GM23338 (cell line): ENCODE data around the gene TBX2. TPM values are rescaled to one million over a fixed set of nuclear protein-coding genes. Genes with fewer than 3 reads are reported as not detected.

Experiments
- ATAC-seq: fragments of 200-7000 bp; cut with Tn5 transposase; 3 replicates; pipeline ENCODE4 v1.9.1; 2020
- DNase-seq: peaks from one replicate; pipeline ENCODE4 v3.0.0-alpha.2; 2015; ENCODE audit warnings: low spot score
- H2AFZ ChIP-seq: fragments of 200-600 bp; sonication (generic); 2 replicates; pipeline ENCODE4 v1.8.0; 2016; ENCODE audit warnings: antibody characterized with exemption, mild to moderate bottlenecking, moderate library complexity
- H3F3A ChIP-seq: fragments of 200-600 bp; sonication (generic); replicated peaks from 2 replicates; pipeline ENCODE4 v1.8.0; 2017; ENCODE audit warnings: antibody characterized with exemption, mixed run types, low read depth
- H3K27ac ChIP-seq: fragments of 200-600 bp; sonication (generic); 2 replicates; pipeline ENCODE4 v1.6.1; 2016; ENCODE audit warnings: low read depth
- H3K27me3 ChIP-seq: fragments of 200-600 bp; sonication (generic); 2 replicates; pipeline ENCODE4 v1.8.0; 2016; ENCODE audit warnings: mild to moderate bottlenecking, mixed run types, moderate library complexity; ENCODE audit not compliant: insufficient read depth
- H3K36me3 ChIP-seq: fragments of 200-600 bp; sonication (generic); 2 replicates; pipeline ENCODE4 v1.8.0; 2016; ENCODE audit warnings: mild to moderate bottlenecking; ENCODE audit not compliant: insufficient read depth
- H3K4me1 ChIP-seq: fragments of 200-600 bp; sonication (generic); 2 replicates; pipeline ENCODE4 v1.8.0; 2016; ENCODE audit warnings: mild to moderate bottlenecking, moderate library complexity; ENCODE audit not compliant: insufficient read depth
- H3K4me2 ChIP-seq: fragments of 200-600 bp; sonication (generic); 2 replicates; pipeline ENCODE4 v1.7.1; 2017; ENCODE audit warnings: mixed run types
- H3K4me3 ChIP-seq: fragments of 200-600 bp; sonication (generic); 2 replicates; pipeline ENCODE4 v1.6.1; 2016; ENCODE audit warnings: mixed run types
- H3K79me2 ChIP-seq: fragments of 200-600 bp; sonication (generic); replicated peaks from 2 replicates; pipeline ENCODE4 v1.8.0; 2017; ENCODE audit warnings: mild to moderate bottlenecking; ENCODE audit not compliant: insufficient read depth
- H3K9me2 ChIP-seq: fragments of 200-600 bp; sonication (generic); 2 replicates; pipeline ENCODE4 v1.8.0; 2017; ENCODE audit not compliant: insufficient read depth
- H4K20me1 ChIP-seq: fragments of 200-600 bp; sonication (generic); replicated peaks from 2 replicates; pipeline ENCODE4 v1.8.0; 2017; ENCODE audit warnings: mild to moderate bottlenecking; ENCODE audit not compliant: insufficient read depth
- H3K27ac Mint-ChIP-seq: 2 replicates; pipeline ENCODE4 v1.8.0; 2020; ENCODE audit warnings: inconsistent platforms, mild to moderate bottlenecking, moderate library complexity, mixed read lengths
- H3K27me3 Mint-ChIP-seq: 3 replicates; pipeline ENCODE4 v1.8.0; 2022; ENCODE audit warnings: low read depth, mild to moderate bottlenecking, moderate library complexity, mixed read lengths, inconsistent platforms; ENCODE audit not compliant: insufficient read depth, poor library complexity
- H3K36me3 Mint-ChIP-seq: 3 replicates; pipeline ENCODE4 v1.8.0; 2021; ENCODE audit warnings: low read depth, mild to moderate bottlenecking, inconsistent platforms, moderate library complexity, mixed read lengths
- H3K4me1 Mint-ChIP-seq: 3 replicates; pipeline ENCODE4 v1.8.0; 2020; ENCODE audit warnings: mild to moderate bottlenecking, inconsistent platforms, mixed read lengths
- H3K4me3 Mint-ChIP-seq: 3 replicates; pipeline ENCODE4 v1.8.0; 2021; ENCODE audit warnings: moderate library complexity, mild to moderate bottlenecking, inconsistent platforms, mixed read lengths
- H3K9me3 Mint-ChIP-seq: 3 replicates; pipeline ENCODE4 v1.8.0; 2020; ENCODE audit warnings: moderate library complexity, mild to moderate bottlenecking, inconsistent platforms, mixed read lengths
- CREB1 ChIP-seq: fragments of 250-450 bp; sonication (Bioruptor Pico); IDR thresholded peaks from 2 replicates; pipeline ENCODE4 v1.5.0; 2020; ENCODE audit warnings: low read depth, mild to moderate bottlenecking, moderate library complexity
- CTCF ChIP-seq, 2 experiments: fragments of 200-600 bp in 1 of 2; sonication (generic) in 1 of 2; conservative IDR thresholded peaks; 2 replicates each; pipeline versions ENCODE4 v1.5.1 to v1.6.1; 2016 to 2017; ENCODE audit warnings: antibody characterized with exemption in 2 of 2, low read depth in 2 of 2, mild to moderate bottlenecking in 2 of 2, moderate library complexity in 1 of 2
- EZH2 ChIP-seq: fragments of 200-600 bp; sonication (generic); IDR thresholded peaks from one replicate; pipeline ENCODE4 v1.8.0; 2017; ENCODE audit warnings: antibody characterized with exemption, mild to moderate bottlenecking, low read depth; ENCODE audit not compliant: unreplicated experiment
- EZH2phosphoT487 ChIP-seq: fragments of 200-600 bp; sonication (generic); IDR thresholded peaks from one replicate; pipeline ENCODE4 v1.8.1; 2018; ENCODE audit warnings: antibody characterized with exemption; ENCODE audit not compliant: unreplicated experiment
- JUNB ChIP-seq: IDR thresholded peaks from one replicate; pipeline ENCODE4 v1.6.1; 2016; ENCODE audit warnings: antibody characterized with exemption; ENCODE audit not compliant: unreplicated experiment
- NANOG ChIP-seq: IDR thresholded peaks from 2 replicates; pipeline ENCODE4 v1.6.1; 2016; ENCODE audit warnings: antibody characterized with exemption, borderline replicate concordance
- POLR2AphosphoS5 ChIP-seq: IDR thresholded peaks from 2 replicates; pipeline ENCODE4 v1.6.1; 2016; ENCODE audit warnings: antibody characterized with exemption, low read depth
- REST ChIP-seq: IDR thresholded peaks from one replicate; pipeline ENCODE4 v1.6.1; 2018; ENCODE audit warnings: antibody characterized with exemption; ENCODE audit not compliant: unreplicated experiment
- STAT1 ChIP-seq: IDR thresholded peaks from one replicate; pipeline ENCODE4 v1.6.1; 2016; ENCODE audit warnings: antibody characterized with exemption; ENCODE audit not compliant: unreplicated experiment
- ZNF114 ChIP-seq: fragments of 250-450 bp; sonication (Bioruptor Pico); IDR thresholded peaks from 2 replicates; pipeline ENCODE4 v1.5.0; 2020; ENCODE audit warnings: mild to moderate bottlenecking, moderate library complexity
- ZNF331 ChIP-seq: fragments of 250-450 bp; sonication (Bioruptor Pico); IDR thresholded peaks from 2 replicates; pipeline ENCODE4 v1.5.0; 2020; ENCODE audit warnings: low read depth, mild to moderate bottlenecking, moderate library complexity
- polyA plus RNA-seq: library from polyadenylated mRNA; unstranded; fragments of >200 nt; fragmentation: Nextera tagmentation; extraction: Ambion mirVana; gene quantifications from 2 replicates; pipeline ENCODE4 v1.2.1, GENCODE V29; 2016
- total RNA-seq: library from RNA; depleted of rRNA; stranded (reverse); fragments of >200 nt; shearing (Covaris generic); gene quantifications from 2 replicates; pipeline ENCODE4 v1.2.3, GENCODE V29; 2014
- TF ChIP-seq, protein P1 (sequence below): IDR thresholded peaks from 2 replicates; pipeline ENCODE4 v1.6.1; 2016; ENCODE audit warnings: antibody characterized with exemption
- TF ChIP-seq, protein P2 (sequence below): fragments of 250-450 bp; sonication (Bioruptor Pico); IDR thresholded peaks from 2 replicates; pipeline ENCODE4 v1.5.0; 2020; ENCODE audit warnings: mild to moderate bottlenecking, moderate library complexity

The TBX2 gene
- total and polyA plus RNA-seq, 2 experiments from 2014 or later, result not detected

DNA sequence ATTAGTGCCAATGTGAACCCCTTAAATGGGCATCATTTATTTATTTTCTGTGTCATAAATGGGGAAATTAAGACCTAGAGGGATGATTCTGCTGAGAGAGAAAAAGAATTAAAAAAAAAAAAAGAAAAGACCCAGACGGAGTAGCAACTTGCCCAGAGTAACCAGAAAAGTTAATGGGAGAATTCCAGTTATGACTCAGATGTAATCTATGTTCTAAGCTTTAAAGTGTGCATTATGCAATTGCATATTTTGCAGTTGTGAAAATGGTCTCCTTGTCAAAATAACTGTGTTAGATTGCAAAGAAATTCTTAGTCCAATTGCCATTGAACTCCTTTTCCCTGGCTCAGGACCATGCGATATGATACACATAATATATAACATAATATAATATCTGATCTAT lies 38.6 kb upstream of the TBX2 start:
- Mint-ChIP-seq H3K27me3 (no peaks in the 10 kb centered on the region), H3K4me1 (peaks cover 7% of the 10 kb centered on the region; the same call in 2 of the 3 replicates), H3K9me3 (no peaks in the 10 kb centered on the region), H3K36me3 (no peaks in the 10 kb centered on the region), H3K27ac (no peak overlapping the region), H3K4me3 (no peak overlapping the region)
- H3K36me3 ChIP-seq, result no peaks in the 10 kb centered on the region
- H3K27me3 ChIP-seq, result no peaks in the 10 kb centered on the region
- H3K4me3 ChIP-seq, result no peak overlapping the region
- no peak overlapping the region for H3K27ac ChIP-seq
- no peaks in the 10 kb centered on the region for H3K79me2 ChIP-seq
- no peak overlapping the region for H2AFZ ChIP-seq
- H3F3A ChIP-seq, result no peaks in the 10 kb centered on the region
- H3K4me1 ChIP-seq, result no peaks in the 10 kb centered on the region
- H3K9me2 ChIP-seq, result no peaks in the 10 kb centered on the region
- H4K20me1 ChIP-seq, result no peaks in the 10 kb centered on the region
- H3K4me2 ChIP-seq, result no peak overlapping the region
- DNase-seq (no peak), ATAC-seq (no peak)
- TF ChIP-seq ZNF331 (CRISPR knock-in tag) (no peak), EZH2 (no peak), STAT1 (no peak), ZNF114 (no peak), REST (no peak), JUNB (no peak), CTCF (conservative IDR thresholded peaks at IDR 0.05; ENCODE audit: low read depth in 2 of 2) (no peak), EZH2phosphoT487 (no peak), CREB1 (CRISPR knock-in tag) (no peak), POLR2AphosphoS5 (no peak), NANOG (no peak)
- TF ChIP-seq, protein P1, sequence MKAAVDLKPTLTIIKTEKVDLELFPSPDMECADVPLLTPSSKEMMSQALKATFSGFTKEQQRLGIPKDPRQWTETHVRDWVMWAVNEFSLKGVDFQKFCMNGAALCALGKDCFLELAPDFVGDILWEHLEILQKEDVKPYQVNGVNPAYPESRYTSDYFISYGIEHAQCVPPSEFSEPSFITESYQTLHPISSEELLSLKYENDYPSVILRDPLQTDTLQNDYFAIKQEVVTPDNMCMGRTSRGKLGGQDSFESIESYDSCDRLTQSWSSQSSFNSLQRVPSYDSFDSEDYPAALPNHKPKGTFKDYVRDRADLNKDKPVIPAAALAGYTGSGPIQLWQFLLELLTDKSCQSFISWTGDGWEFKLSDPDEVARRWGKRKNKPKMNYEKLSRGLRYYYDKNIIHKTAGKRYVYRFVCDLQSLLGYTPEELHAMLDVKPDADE, result no peak
- TF ChIP-seq, protein P2, sequence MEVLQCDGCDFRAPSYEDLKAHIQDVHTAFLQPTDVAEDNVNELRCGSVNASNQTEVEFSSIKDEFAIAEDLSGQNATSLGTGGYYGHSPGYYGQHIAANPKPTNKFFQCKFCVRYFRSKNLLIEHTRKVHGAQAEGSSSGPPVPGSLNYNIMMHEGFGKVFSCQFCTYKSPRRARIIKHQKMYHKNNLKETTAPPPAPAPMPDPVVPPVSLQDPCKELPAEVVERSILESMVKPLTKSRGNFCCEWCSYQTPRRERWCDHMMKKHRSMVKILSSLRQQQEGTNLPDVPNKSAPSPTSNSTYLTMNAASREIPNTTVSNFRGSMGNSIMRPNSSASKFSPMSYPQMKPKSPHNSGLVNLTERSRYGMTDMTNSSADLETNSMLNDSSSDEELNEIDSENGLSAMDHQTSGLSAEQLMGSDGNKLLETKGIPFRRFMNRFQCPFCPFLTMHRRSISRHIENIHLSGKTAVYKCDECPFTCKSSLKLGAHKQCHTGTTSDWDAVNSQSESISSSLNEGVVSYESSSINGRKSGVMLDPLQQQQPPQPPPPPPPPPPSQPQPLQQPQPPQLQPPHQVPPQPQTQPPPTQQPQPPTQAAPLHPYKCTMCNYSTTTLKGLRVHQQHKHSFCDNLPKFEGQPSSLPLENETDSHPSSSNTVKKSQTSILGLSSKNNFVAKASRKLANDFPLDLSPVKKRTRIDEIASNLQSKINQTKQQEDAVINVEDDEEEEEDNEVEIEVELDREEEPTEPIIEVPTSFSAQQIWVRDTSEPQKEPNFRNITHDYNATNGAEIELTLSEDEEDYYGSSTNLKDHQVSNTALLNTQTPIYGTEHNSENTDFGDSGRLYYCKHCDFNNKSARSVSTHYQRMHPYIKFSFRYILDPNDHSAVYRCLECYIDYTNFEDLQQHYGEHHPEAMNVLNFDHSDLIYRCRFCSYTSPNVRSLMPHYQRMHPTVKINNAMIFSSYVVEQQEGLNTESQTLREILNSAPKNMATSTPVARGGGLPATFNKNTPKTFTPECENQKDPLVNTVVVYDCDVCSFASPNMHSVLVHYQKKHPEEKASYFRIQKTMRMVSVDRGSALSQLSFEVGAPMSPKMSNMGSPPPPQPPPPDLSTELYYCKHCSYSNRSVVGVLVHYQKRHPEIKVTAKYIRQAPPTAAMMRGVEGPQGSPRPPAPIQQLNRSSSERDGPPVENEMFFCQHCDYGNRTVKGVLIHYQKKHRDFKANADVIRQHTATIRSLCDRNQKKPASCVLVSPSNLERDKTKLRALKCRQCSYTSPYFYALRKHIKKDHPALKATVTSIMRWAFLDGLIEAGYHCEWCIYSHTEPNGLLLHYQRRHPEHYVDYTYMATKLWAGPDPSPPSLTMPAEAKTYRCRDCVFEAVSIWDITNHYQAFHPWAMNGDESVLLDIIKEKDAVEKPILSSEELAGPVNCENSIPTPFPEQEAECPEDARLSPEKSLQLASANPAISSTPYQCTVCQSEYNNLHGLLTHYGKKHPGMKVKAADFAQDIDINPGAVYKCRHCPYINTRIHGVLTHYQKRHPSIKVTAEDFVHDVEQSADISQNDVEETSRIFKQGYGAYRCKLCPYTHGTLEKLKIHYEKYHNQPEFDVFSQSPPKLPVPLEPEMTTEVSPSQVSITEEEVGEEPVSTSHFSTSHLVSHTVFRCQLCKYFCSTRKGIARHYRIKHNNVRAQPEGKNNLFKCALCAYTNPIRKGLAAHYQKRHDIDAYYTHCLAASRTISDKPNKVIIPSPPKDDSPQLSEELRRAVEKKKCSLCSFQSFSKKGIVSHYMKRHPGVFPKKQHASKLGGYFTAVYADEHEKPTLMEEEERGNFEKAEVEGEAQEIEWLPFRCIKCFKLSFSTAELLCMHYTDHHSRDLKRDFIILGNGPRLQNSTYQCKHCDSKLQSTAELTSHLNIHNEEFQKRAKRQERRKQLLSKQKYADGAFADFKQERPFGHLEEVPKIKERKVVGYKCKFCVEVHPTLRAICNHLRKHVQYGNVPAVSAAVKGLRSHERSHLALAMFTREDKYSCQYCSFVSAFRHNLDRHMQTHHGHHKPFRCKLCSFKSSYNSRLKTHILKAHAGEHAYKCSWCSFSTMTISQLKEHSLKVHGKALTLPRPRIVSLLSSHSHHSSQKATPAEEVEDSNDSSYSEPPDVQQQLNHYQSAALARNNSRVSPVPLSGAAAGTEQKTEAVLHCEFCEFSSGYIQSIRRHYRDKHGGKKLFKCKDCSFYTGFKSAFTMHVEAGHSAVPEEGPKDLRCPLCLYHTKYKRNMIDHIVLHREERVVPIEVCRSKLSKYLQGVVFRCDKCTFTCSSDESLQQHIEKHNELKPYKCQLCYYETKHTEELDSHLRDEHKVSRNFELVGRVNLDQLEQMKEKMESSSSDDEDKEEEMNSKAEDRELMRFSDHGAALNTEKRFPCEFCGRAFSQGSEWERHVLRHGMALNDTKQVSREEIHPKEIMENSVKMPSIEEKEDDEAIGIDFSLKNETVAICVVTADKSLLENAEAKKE, result no peak
